Gastroesophageal sphincter (tissue), 3 donors: Measurements from ENCODE around the gene TNXB.

ENCODE experiments used
- CTCF ChIP-seq, 4 experiments: fragments of 200-600 bp in 2 of 4; fragments of 450-650 bp in 2 of 4; sonication (generic) in 1 of 4; IDR thresholded peaks; one replicate each; pipeline ENCODE4 v1.5.1; 2017 to 2019; ENCODE audit warnings: antibody characterized with exemption in 4 of 4, mild to moderate bottlenecking in 2 of 4, moderate library complexity in 2 of 4
- EP300 ChIP-seq: sonication (generic); formaldehyde crosslinking; IDR thresholded peaks from one replicate; pipeline ENCODE4 v1.6.1; 2017; ENCODE audit warnings: antibody characterized with exemption, mild to moderate bottlenecking
- POLR2A ChIP-seq, 2 donors: fragments of 450-650 bp; IDR thresholded peaks; one replicate each; pipeline ENCODE4 v1.6.1; 2017; ENCODE audit warnings: antibody characterized with exemption in 2 of 2, mild to moderate bottlenecking in 2 of 2, moderate library complexity in 1 of 2
- POLR2AphosphoS5 ChIP-seq: sonication (generic); formaldehyde crosslinking; IDR thresholded peaks from one replicate; pipeline ENCODE4 v1.6.1; 2017; ENCODE audit warnings: antibody characterized with exemption

DNA sequence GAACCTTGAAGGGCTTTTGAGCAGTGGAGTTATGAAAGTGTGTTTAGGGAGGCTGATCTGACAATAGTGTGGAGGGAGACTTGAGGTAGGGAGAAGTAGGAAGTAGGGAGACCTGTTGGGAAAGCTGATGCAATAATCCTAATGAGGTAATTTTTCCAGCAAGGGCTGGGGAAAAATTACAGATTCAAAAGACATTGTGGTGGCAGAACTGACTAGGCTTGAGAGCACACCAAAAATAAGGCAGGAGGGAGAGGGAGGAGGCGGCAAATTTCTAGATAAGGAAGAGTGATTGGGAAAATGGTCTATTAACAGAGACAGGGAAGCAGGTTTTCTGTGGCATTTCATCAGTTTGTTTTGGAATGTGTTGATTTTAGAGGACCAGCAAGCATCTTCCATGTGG is 37.1 kb upstream of the TNXB start:
- TF ChIP-seq CTCF (IDR thresholded peaks at IDR 0.05) (no peak), POLR2AphosphoS5 (no peak), POLR2A (IDR thresholded peaks at IDR 0.05) (no peak), EP300 (no peak)
